Gastrocnemius medialis (tissue), 4 donors: ENCODE data around the gene RAB40C. TPM values are rescaled to one million over a fixed set of nuclear protein-coding genes. Genes with fewer than 3 reads are reported as not detected.

ENCODE experiments used
- ATAC-seq, 2 donors: fragments of 150-250 bp; one replicate each; pipeline ENCODE4 v1.9.1; 2016
- DNase-seq, 2 donors: peaks; one replicate each; pipeline ENCODE4 v3.0.0-alpha.2; 2019
- H3K27ac ChIP-seq, 4 donors: fragments of 200-600 bp; sonication (generic); 1 replicate in 1 of 4; 2 replicates in 3 of 4; pipeline ENCODE4 v1.5.1; 2016 to 2018; ENCODE audit warnings: mild to moderate bottlenecking in 2 of 4, moderate library complexity in 1 of 4
- H3K27me3 ChIP-seq, 3 donors: fragments of 200-600 bp; sonication (generic) in 2 of 3; 1 replicate in 1 of 3; 2 replicates in 2 of 3; pipeline versions ENCODE4 v1.5.1 to v1.6.0; 2016 to 2019; ENCODE audit warnings: mild to moderate bottlenecking in 1 of 3, moderate library complexity in 1 of 3
- H3K36me3 ChIP-seq, 2 donors: fragments of 200-600 bp; sonication (generic) in 1 of 2; one replicate each; pipeline ENCODE4 v1.5.1; 2017 to 2018
- H3K4me1 ChIP-seq, 2 donors: fragments of 200-600 bp; sonication (generic) in 1 of 2; one replicate each; pipeline ENCODE4 v1.5.1; 2016 to 2017; ENCODE audit warnings: mild to moderate bottlenecking in 2 of 2
- H3K4me3 ChIP-seq, 4 donors: fragments of 200-600 bp; sonication (generic) in 3 of 4; 1 replicate in 1 of 4; 2 replicates in 3 of 4; pipeline ENCODE4 v1.5.1; 2016 to 2019; ENCODE audit warnings: mild to moderate bottlenecking in 2 of 4
- H3K9me3 ChIP-seq, 3 donors: fragments of 200-600 bp; sonication (generic) in 2 of 3; 1 replicate in 1 of 3; 2 replicates in 2 of 3; pipeline ENCODE4 v1.5.1; 2016 to 2019
- CTCF ChIP-seq, 5 experiments: fragments of 450-650 bp in 3 of 5; fragments of 200-600 bp in 2 of 5; sonication (generic) in 2 of 5; IDR thresholded peaks in 4 of 5; conservative IDR thresholded peaks in 1 of 5; 1 replicate in 4 of 5; 2 replicates in 1 of 5; pipeline ENCODE4 v1.5.1; 2016 to 2019; ENCODE audit warnings: antibody characterized with exemption in 5 of 5, mild to moderate bottlenecking in 3 of 5, moderate library complexity in 3 of 5
- POLR2A ChIP-seq, 2 donors: fragments of 450-650 bp; IDR thresholded peaks; one replicate each; pipeline ENCODE4 v1.6.1; 2017; ENCODE audit warnings: antibody characterized with exemption in 2 of 2, mild to moderate bottlenecking in 2 of 2, moderate library complexity in 2 of 2
- in situ Hi-C, 4 donors: fragments of 200-750 bp; cut with MboI; loops; one replicate each; pipeline versions ENCODE4 v1.15.0 to v1.8.0; 2017; ENCODE audit warnings: low sequenced_read_pairs in 4 of 4
- intact Hi-C: fragments of 100-400 bp; cut with DNase I; formaldehyde crosslinking; loops from one replicate; pipeline ENCODE4 v1.15.1; 2023; ENCODE audit warnings: low total_unique reads
- total RNA-seq, 4 donors: library from RNA; depleted of rRNA; stranded (reverse); fragments of >200 nt; gene quantifications; one replicate each; pipeline versions ENCODE4 v1.1.0 to v1.2.3, GENCODE V29; 2016

Gene RAB40C
- total RNA-seq, 4 donors from 2014 or later = 15.6 to 29.3 (median 21.4) TPM

GRCh38 chr16:578232-578869, 11.5 kb upstream of the RAB40C start:
- ATAC-seq (no peak), DNase-seq (no peak)
- H3K36me3 ChIP-seq = no peaks in the 10 kb centered on the region
- no peaks in the 10 kb centered on the region for H3K4me1 ChIP-seq
- in situ Hi-C loops = no loop called here
- no peak overlapping the region for H3K27ac ChIP-seq
- no peaks in the 10 kb centered on the region for H3K27me3 ChIP-seq
- TF ChIP-seq POLR2A (IDR thresholded peaks at IDR 0.05) (no peak), CTCF (IDR thresholded peaks at IDR 0.05 in 4 of 5, conservative IDR thresholded peaks at IDR 0.05 in 1 of 5) (no peak)
- no peak overlapping the region for H3K4me3 ChIP-seq
- intact Hi-C loops = loop anchor here (2.0 kb wide), 1 partner anchor 32 kb away; no protein-coding TSS in a partner anchor
- no peaks in the 10 kb centered on the region for H3K9me3 ChIP-seq

GRCh38 chr16:578870-579405, 10.9 kb upstream of the RAB40C start:
- ATAC-seq (peak; percentile 84 to 86), DNase-seq (peak; percentile 38 to 72)
- Histone ChIP-seq H3K4me3 (no peak overlapping the region), H3K36me3 (no peaks in the 10 kb centered on the region), H3K4me1 (no peaks in the 10 kb centered on the region), H3K27ac (no peak overlapping the region), H3K27me3 (no peaks in the 10 kb centered on the region), H3K9me3 (no peaks in the 10 kb centered on the region)
- intact Hi-C loops = loop anchor here (1.0 to 2.0 kb wide), 2 partner anchors 32 to 81 kb away; no protein-coding TSS in a partner anchor
- TF ChIP-seq POLR2A (IDR thresholded peaks at IDR 0.05) (no peak), CTCF (IDR thresholded peaks at IDR 0.05 in 4 of 5, conservative IDR thresholded peaks at IDR 0.05 in 1 of 5) (peak; percentile 82 to 91 (median 86))
- in situ Hi-C loops = no loop called here

DNA sequence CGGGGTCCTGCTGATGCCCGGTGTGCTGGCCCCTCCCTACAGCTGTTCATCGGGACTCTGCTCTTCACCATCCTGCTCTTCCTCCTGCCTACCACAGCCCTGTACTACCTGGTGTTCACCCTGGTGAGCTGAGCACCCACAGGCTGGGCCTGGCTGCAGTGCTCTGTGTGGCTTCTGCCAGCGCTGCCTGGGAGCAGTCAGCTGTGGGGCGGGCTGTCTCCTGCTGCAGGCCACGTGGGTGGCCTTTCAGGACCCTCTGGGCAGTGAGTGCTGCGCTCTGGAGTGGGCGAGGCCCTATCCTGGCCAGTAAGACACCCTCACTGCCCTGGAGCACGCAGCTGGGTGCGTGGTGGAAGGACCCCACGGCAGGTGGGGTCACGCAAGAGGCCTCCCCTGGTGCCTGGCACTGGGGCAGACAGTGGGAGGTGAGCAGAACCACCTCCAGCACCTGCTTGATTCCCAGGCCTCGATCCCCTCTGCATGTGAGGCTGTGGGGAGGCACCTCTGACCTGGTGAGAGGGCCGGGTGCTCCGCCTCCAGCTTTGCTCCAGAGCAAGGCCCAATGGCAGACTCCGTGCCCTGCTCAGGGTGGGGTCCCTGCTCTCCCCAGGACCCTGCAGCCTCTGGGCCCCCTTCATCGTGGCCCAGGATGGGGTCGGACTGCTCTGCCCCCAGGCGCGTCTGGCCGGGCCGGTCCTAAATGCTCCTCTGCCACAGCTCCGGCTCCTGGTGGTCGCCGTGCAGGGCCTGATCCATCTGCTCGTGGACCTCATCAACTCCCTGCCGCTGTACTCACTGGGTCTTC, 9.5 kb upstream of the RAB40C start:
- H3K4me1 ChIP-seq = peaks cover 0 to 2% of the 10 kb centered on the region in 2 donors
- H3K4me3 ChIP-seq = no peak overlapping the region
- no peak for ATAC-seq
- in situ Hi-C loops (no loop called here), intact Hi-C loops (no loop called here)
- H3K36me3 ChIP-seq = no peaks in the 10 kb centered on the region
- no peak for DNase-seq
- TF ChIP-seq CTCF (IDR thresholded peaks at IDR 0.05 in 4 of 5, conservative IDR thresholded peaks at IDR 0.05 in 1 of 5) (no peak), POLR2A (IDR thresholded peaks at IDR 0.05) (no peak)
- no peaks in the 10 kb centered on the region for H3K27me3 ChIP-seq
- no peak overlapping the region for H3K27ac ChIP-seq
- H3K9me3 ChIP-seq = no peaks in the 10 kb centered on the region

GRCh38 chr16:580946-581498, 8.8 kb upstream of the RAB40C start:
- Histone ChIP-seq H3K27me3 (no peaks in the 10 kb centered on the region), H3K27ac (no peak overlapping the region), H3K36me3 (no peaks in the 10 kb centered on the region), H3K9me3 (no peaks in the 10 kb centered on the region), H3K4me1 (peaks cover 0 to 9% of the 10 kb centered on the region in 2 donors), H3K4me3 (no peak overlapping the region)
- TF ChIP-seq CTCF (IDR thresholded peaks at IDR 0.05 in 4 of 5, conservative IDR thresholded peaks at IDR 0.05 in 1 of 5) (no peak), POLR2A (IDR thresholded peaks at IDR 0.05) (no peak)
- no peak for DNase-seq
- ATAC-seq = no peak
- in situ Hi-C loops (no loop called here), intact Hi-C loops (no loop called here)
